Myocyte (in vitro differentiated cells): ENCODE measurements around the gene ALLC. TPM values are rescaled to one million over a fixed set of nuclear protein-coding genes. Genes with fewer than 3 reads are reported as not detected.
"Not testable (repeated sequence)": the region's sequence is repeated elsewhere in the genome, so short reads cannot be mapped to it uniquely, and the experiment has no call there.

Source experiments
- DNase-seq: peaks from one replicate; pipeline ENCODE4 v3.0.0-alpha.2; 2012; ENCODE audit warnings: low read depth
- polyA plus RNA-seq: library from polyadenylated mRNA; unstranded; fragments of >200 nt; gene quantifications from one replicate; pipeline ENCODE4 v1.2.1, GENCODE V29; 2012; ENCODE audit warnings: missing spikeins
- total RNA-seq: library from RNA; depleted of rRNA; stranded (reverse); fragments of >200 nt; gene quantifications from 2 replicates; pipeline ENCODE4 v1.2.3, GENCODE V29; 2014

Gene ALLC
- not detected in 2 replicates for total RNA-seq
- not detected for polyA plus RNA-seq

DNA sequence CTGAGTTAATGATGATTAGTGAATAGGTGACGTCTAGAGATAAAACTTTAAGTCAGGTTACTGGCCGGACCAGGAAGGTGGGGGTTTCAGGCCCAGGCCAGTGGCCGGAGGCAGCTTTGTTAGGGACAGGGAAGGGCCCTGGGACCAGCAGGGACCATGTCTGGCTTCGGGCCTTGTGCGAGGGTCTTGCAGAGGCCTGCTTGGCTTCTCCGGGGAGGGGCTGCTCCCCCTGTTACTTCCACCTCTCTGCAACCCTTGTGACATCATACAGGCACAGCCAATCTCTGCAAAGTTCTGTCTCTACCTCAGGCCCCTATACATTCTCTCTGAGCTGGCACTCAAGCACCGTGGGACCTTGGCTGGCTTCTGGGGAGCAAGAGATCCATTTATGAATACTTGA, at the start of gene ALLC:
Gene ALLC, plus strand, starts transcription at position 320 of the 400 bp plus-strand sequence. CDS start 12,958 bp downstream, outside the sequence.
- DNase-seq, result no peak

DNA sequence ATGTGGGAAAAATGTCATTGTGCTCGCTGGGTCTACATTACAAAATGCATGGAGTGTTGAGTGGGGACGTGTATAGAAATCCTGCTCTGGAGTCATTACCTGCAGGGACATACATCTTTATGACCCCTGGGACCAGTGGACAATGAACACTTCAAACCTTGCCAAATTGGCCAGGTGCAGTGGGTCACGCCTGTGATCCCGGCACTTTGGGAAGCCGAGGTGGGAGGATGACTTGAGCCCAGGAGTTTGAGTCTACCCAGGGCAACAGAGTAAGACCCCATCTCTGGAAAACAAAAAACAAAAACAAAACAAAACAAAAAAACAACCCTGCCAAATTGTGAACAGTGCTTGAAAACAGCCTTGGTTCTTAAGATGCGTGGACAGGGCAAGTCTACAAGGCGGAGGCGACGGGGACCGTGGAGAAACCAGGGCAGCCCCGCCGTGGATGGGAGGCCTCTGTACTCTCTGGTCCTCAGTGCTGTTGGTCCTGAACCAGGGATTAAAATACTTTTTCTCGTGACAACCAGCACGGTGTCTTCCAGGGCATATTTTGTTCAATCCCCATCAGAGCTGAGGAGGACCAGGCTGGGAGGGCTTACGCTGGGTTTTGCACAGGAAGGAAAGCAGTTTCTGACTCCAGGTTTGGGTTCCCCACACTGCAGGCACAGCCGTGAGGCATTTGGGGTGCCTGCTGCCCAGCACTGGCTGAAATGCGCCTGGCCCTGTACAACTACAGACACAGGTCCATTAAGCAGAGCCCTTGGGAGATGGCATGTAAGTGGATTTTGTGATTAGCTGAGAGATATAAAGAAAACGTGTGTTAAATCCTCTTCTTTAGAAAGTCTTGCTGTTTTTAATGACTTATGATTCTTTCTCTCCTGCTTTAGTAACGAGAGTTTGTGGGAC, 49.4 kb upstream of the ALLC start:
- DNase-seq, result no peak

DNA sequence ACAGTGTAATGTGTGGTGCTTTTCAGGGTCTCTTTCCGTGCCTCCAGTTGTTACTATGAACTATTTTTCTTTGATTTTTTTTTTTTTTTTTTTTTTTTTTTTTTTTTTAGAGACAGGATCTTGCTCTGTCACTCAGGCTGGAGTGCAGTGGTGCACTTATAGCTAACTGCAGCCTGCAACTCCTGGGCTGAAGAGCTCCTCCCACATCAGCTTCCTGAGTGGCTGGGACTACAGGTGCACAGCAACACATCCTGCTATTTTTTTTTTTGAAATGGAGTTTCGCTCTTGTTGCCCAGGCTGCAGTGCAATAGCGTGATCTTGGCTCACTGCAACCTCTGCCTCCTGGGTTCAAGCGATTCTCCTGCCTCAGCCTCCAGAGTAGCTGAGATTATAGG, 48.7 kb upstream of the ALLC start:
- DNase-seq, result not testable (repeated sequence)

DNA sequence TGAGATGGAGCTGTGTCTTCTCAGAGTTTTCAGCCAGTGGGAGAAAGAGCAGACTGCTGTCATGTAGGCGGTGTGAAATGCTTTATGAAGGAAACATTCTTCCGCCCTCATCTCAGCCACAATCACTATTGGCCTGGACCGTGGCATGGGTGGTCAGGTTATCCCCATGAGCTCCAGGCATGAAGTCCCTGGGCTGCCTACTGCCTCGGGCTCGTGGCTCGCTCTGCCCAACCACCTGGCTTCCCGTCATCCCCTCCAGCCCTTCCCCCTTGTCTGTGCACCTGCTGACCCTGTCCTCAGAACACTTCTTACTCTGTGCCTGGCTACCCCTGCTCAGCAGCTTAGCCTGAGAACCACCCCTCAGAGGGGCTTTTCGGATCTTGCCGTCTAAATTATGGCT, 47.6 kb upstream of the ALLC start:
- no peak for DNase-seq

DNA sequence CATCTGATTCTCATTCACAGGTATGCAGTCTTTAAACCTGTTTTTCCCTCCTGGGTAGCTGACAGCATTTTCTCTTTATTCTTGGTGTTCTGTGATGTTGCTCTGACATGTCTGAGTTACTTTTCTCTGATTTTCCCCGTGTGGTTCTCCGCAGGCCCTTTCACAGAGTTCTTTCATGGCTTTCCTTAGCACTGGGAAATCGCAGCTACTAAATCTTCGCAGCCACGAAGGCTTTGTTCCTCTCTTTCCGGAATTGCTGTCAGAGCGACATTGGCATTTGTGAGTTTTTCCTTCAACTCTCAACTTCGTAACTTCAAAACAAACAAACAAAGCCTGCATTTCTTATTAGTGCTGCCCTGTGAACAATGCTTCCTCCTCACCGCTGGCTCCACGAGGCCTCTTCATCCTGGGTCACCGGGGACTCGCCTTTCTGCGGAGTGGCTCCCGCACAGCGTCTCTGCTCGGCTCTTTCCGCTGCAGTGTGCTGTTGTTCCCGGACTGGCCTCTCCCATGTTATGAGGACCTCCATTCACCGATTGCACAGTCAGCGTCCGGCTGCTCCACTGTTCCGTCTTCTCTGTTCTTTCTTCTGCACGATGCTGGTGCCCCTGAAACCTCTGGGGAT, 47.0 kb upstream of the ALLC start:
- DNase-seq, result no peak

DNA sequence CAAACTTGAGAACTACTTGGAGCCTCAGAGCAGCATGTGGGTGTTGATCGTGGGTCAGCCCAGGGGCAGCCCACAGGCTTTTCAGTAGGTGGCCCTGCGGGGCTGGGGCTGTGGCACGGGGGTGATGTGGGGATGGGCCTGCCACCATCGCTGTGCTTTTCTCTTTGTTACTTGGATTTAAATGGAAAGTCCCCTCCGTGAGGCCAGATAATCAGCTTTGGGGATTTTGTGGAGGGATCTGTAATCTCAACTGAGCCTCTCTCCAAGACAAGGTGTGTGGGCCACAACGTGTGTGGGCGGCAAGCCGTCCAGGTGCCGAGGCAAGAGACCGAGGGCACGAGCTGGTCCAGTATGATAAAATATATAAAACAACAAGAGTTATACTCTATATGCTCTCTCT, 46.4 kb upstream of the ALLC start:
- no peak for DNase-seq

DNA sequence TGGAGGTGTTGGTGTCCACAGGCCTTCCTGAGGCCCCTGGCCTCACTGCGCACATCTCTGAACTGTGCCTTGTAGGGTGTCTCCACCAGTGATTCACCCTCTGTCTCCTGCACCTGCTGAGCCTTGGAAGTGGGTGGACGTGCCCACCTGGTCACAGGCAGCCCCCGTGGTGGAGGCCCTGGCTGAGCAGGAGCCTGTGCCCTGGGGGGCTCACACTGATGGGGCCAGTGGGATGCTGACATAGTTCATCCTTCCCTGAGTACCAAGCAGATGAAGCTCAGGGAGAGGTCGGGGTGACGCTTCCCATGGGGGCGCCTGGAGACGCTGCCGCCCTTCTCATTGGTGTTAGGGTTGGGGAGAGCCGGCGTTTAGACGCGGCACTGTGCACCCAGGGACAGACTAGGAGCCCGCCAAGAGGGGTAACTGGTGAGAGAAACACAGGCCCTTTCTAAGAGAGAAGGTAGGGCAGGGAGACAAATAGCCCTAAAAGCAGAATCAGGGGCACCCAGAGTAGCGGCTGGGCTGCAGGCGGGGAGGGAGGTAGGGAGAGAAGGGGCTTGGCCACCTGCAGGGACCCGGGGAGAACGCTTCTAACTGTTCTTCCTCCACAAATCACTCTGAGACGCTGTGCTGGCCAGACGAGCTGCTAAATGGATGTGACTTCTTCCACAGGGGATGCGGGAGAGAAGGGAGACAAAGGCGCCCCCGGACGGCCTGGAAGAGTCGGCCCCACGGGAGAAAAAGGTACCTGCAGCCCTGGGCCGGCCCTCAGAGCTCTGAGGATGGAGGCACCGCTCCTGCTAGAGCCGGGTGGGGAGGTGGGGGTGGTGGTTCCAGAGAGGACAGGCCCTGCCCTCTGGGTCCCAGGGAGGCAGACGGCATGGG, 45.1 kb upstream of the ALLC start:
- DNase-seq, result no peak

DNA sequence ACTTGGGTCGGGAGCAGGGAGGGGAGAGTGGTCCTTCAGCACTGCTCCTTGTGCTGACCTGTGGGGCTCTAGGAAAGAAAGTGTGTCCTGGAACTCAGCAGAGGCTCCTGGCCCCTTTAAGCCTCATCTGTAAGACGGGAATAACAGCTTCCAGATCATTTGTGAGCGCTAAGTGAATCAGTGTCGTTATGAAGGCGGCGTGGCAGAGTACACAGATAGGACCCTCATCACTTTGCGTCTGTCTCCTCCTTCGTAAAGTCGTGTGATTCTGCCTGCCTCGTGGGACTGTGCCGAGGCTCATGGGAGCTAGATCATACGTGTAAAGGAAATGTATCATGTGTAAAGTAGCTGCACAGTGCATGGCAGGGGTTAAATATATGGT, 44.5 kb upstream of the ALLC start:
- no peak for DNase-seq

DNA sequence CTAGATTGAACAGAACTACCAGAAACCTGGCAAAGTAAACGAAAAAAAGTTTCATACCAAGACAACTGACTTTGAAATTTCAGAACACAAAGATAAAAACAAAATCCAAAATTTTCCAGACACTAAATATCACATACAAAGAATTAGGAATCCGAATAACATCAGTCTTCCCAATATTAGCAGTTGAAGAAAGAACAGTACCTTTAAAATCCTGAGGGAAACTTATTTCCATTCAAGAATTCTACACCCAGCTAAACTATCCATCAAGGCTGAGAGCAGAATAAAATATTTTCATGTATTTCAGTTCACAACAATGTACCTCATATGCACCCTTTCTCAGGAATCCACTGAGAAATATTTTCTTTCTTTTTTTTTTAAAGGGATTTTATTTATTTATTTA, 43.3 kb upstream of the ALLC start:
- not testable (repeated sequence) for DNase-seq

DNA sequence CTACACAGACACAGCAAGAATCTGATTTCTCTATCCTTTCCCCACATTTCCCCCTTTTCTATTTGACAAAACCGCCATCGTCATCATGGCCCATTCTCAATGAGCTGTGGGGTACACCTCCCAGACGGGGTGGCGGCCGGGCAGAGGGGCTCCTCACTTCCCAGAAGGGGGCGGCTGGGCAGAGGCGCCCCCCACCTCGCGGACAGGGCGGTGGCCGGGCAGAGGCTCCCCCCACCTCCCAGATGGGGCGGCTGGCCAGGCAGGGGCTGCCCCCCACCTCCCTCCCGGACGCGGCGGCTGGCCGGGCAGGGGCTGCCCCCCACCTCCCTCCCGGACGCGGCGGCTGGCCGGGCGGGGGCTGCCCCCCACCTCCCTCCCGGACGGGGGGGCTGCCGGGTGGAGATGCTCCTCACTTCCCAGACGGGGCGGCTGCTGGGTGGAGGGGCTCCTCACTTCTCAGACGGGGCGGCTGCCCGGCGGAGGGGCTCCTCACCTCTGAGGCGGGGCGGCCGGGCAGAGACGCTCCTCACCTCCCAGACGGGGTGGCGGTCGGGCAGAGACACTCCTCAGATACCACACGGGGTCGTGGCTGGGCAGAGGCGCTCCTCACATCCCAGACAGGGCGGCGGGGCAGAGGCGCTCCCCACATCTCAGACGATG, 42.3 kb upstream of the ALLC start:
- not testable (repeated sequence) for DNase-seq

DNA sequence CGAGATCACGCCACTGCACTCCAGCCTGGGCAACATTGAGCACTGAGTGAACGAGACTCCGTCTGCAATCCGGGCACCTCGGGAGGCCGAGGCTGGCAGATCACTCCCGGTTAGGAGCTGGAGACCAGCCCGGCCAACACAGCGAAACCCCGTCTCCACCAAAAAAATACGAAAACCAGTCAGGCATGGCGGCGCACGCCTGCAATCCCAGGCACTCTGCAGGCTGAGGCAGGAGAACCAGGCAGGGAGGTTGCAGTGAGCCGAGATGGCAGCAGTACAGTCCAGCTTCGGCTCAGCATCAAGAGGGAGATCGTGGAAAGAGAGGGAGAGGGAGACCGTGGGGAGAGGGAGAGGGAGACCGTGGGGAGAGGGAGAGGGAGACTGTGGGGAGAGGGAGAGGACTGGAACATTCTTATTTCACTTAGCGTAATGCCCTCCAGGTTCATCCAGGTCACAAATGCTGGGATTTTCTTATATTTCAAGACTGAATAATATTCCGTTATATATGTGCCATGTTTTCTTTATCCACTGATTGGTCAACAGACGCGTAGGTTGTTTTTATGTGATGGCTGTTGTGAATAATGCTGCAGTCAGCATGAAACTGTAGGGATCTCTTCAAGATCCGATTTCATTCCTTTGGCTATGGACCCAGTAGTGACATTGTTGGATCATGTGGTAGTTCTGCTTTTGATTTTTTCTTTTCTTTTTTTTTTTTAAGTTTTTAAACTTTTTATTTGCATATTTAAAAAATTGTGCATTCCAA, 41.4 kb upstream of the ALLC start:
- not testable (repeated sequence) for DNase-seq

DNA sequence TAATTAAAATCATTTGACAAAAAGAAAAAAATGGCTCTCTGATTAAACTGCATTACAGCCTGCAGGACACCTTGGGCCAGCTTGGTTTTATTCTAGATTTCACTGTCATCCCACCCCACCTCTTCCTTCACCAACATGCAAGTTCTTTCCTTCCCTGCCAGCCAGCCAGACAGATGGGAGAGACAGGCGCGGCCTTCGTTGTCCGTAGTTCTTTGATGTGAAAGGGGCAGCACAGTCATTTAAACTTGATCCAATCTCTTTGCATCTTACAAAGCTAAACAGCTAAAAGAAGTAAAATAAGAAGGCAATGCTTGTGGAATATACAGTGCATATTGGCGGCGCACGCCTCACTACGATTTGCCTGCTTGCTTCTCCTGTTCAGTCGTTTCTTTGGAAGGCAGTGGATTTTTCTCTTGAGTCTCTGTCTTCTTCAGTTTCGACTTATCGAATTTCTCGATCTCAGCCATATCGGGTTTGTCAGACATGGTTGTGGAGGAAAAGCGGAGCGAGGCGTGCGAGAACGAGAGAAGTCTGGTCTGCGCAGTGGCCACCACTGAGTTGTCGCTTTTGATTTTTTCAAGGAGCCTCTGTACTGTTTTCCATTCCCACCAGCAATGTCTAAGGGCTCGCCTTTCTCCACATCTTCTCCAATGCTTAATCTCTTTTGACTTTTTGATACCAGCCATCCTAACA, 40.7 kb upstream of the ALLC start:
- no peak for DNase-seq

DNA sequence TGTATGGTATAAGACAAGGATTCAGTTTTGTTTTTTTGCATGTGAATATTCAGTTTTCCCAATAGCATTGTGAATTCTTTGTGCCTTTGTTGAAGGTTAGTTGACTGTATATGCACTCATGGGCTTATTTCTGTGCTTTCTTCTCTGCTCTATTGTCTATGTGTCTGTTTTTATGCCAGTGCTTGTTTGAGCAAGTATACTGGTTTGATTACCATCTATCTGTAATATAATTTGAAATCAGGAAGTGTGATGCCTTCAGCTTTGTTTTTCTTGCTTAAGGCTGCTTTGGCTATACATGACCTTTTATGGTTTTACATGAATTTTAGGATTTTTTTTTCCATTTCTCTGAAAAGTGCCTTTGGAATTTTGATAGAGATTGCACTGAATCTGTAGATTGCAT, 39.6 kb upstream of the ALLC start:
- DNase-seq, result no peak

DNA sequence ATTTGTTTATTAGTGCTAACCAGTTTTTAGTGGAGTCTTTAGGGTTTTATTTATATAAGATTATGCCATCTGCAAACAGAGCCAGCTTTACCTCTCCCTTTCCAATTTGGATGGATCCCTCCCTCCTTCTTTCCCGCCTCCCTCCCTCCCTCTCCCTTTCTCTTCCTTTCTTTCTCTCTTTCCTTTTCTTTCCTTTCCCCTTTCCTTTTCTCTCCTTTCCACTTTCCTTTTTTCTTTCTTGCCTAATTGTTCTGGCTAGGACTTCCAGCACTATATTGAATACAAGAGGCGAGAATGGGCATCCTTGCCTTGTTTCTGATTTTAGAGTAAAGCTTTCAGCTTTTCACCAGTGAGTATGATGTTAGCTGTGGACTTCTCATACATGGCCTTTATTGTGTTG, 39.0 kb upstream of the ALLC start:
- DNase-seq, result no peak

DNA sequence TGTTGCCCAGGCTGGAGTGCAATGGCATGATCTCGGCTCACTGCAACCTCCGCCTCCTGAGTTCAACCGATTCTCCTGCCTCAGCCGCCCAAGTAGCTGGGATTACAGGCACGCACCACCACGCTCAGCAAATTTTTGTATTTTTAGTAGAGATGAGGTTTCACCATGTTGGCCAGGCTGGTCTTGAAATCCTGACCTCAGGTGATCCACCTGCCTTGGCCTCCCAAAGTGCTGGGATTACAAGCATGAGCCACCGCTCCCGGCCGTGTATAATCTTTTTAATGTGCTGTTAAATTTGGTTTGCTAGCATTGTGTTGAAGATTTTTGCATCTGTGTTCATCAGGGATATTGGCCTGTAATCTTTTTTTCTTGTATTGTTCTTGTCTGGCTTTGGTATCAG, 38.3 kb upstream of the ALLC start:
- DNase-seq, result not testable (repeated sequence)

DNA sequence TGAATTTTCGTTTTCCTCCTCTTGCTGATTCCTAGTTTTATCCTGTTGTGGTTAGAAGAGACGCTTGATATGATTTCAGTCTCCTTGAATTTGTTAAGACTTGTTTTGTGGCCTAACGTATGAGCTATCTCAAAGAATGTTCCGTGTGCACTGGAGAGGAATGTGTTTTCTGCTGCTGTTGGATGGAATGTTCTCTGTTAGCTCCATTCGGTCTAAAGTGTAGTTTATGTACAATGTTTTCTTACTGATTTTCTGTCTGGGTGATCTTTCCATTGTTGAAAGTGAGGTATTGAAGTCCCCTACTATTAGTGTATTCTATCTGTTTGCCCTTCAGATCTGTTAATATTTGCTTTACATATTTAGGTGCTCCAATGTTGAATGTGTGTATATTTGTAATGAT, 37.2 kb upstream of the ALLC start:
- DNase-seq, result no peak

DNA sequence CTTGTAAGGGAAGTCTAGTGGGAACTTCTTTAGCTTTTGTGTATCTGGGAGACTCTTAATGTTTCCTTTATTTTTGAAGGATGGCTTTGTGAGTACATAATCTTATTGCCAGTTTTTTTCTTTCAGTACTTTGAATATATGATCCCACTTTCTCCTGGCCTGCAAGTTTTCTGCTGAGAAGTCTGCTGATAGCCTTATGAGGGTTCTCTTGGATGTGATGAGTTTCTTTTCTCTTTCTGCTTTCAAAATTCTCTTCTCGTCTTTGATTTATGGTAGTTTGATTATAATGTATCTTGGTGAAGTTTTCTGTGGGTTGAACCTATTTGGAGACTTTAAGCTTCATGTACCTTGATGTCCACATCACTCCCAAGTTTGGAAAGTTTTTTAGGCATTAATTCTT, 35.0 kb upstream of the ALLC start:
- no peak for DNase-seq

DNA sequence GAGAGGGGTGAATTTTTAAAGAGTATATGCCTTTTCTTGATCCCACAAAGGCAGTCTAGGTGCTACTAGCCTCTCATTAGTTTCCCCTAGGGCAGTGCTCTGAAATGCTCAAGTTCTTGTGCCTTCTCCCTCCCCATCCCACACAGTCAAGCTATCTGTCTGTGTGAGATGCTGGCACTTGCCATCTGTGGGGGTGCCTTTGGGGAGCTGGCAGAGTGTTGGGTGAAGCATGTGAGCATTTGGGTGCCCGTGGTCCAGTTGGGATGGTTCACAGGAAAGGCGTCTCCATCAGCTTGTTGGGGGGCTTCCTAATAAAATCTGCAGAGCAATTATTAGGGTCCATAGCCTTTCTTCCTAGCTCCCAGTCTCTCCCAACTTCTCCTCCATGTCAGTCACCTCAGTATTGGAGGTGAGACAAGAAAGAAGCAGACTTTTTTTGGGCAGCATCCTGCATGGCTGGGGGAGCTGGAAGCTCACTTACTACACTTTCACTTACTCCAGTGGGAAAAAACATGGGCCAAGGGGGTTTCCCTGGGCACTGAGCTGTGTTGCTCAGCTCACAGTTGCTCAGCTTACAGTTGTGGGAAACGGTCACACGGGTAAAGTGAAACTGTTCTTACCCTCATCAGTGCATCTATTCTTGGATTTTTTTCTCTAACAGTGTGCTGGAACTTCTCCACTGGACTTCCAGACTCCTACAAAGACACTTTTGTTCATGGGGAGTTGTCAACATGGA, 33.8 kb upstream of the ALLC start:
- no peak for DNase-seq

DNA sequence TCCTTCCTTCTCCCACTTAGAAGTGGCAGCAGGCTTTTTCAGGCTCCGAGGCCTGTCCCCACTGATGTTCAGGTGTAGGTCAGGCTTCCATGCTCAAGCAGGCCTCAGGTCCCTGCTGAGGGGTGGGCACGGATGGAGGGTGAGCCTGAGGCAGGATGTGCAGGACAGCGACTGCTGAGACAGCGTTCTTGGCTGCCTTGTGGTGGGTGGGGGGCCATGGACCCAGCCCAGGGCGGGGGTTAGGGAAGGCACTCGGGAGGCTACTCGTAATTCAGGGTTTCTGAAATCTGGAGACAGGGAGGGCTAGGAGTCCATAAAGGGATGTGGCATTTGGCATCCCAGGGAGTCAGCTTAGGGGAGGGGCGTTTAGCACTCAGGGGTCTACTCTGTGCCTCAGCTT, 32.8 kb upstream of the ALLC start:
- no peak for DNase-seq
